Loucy (cell line): ENCODE measurements around the gene SORCS2.

Experiments
- H2AFZ ChIP-seq: fragments of 200-600 bp; sonication (generic); 2 replicates; pipeline ENCODE4 v1.6.0; 2016; ENCODE audit warnings: antibody characterized with exemption, mild to moderate bottlenecking, low read length, moderate library complexity
- H3F3A ChIP-seq: fragments of 200-600 bp; 2 replicates; pipeline ENCODE4 v1.6.0; 2016; ENCODE audit warnings: antibody characterized with exemption, low read depth, mild to moderate bottlenecking
- H3K27me3 ChIP-seq: fragments of 200-600 bp; sonication (generic); 2 replicates; pipeline ENCODE4 v1.6.1; 2014; ENCODE audit warnings: low read length, mild to moderate bottlenecking; ENCODE audit not compliant: insufficient read depth, poor library complexity, severe bottlenecking
- H3K36me3 ChIP-seq: fragments of 200-600 bp; sonication (generic); 2 replicates; pipeline ENCODE4 v1.6.1; 2016; ENCODE audit warnings: low read length; ENCODE audit not compliant: insufficient read depth
- H3K4me1 ChIP-seq: fragments of 200-600 bp; sonication (generic); 2 replicates; pipeline ENCODE4 v1.5.1; 2014; ENCODE audit warnings: low read length, mild to moderate bottlenecking; ENCODE audit not compliant: insufficient read depth, poor library complexity, severe bottlenecking
- H3K4me2 ChIP-seq: fragments of 200-600 bp; sonication (generic); 2 replicates; pipeline ENCODE4 v1.6.0; 2014; ENCODE audit warnings: antibody characterized with exemption, low read length, low read depth, mild to moderate bottlenecking; ENCODE audit not compliant: poor library complexity, severe bottlenecking
- H3K4me3 ChIP-seq: fragments of 200-600 bp; sonication (generic); 2 replicates; pipeline ENCODE4 v1.5.1; 2014; ENCODE audit warnings: low read length, mild to moderate bottlenecking, mixed read lengths; ENCODE audit not compliant: poor library complexity, severe bottlenecking
- H3K79me2 ChIP-seq: fragments of 200-600 bp; sonication (generic); 2 replicates; pipeline ENCODE4 v1.6.1; 2014; ENCODE audit warnings: low read length; ENCODE audit not compliant: insufficient read depth
- H3K9ac ChIP-seq: fragments of 200-600 bp; sonication (generic); 2 replicates; pipeline ENCODE4 v1.6.0; 2014; ENCODE audit warnings: mild to moderate bottlenecking, low read depth, low read length, moderate library complexity; ENCODE audit not compliant: poor library complexity, severe bottlenecking
- H3K9me2 ChIP-seq: fragments of 200-600 bp; sonication (generic); replicated peaks from 2 replicates; pipeline ENCODE4 v1.6.1; 2016; ENCODE audit warnings: low read depth, low read length, mixed read lengths
- H3K9me3 ChIP-seq: fragments of 200-600 bp; sonication (generic); 2 replicates; pipeline ENCODE4 v1.6.1; 2014; ENCODE audit warnings: mild to moderate bottlenecking, antibody characterized with exemption, low read length, low read depth; ENCODE audit not compliant: insufficient read depth
- H4K20me1 ChIP-seq: fragments of 200-600 bp; sonication (generic); 2 replicates; pipeline ENCODE4 v1.6.0; 2014; ENCODE audit warnings: antibody characterized with exemption, low read length, mild to moderate bottlenecking; ENCODE audit not compliant: insufficient read depth, poor library complexity, severe bottlenecking
- CTCF ChIP-seq: fragments of 200-600 bp; sonication (generic); conservative IDR thresholded peaks from 2 replicates; pipeline ENCODE4 v1.5.1; 2014; ENCODE audit warnings: mild to moderate bottlenecking, antibody characterized with exemption, low read length
- EZH2phosphoT487 ChIP-seq: fragments of 200-600 bp; IDR thresholded peaks from 2 replicates; pipeline ENCODE4 v1.6.1; 2018; ENCODE audit warnings: antibody characterized with exemption, mild to moderate bottlenecking, moderate library complexity, borderline replicate concordance

SORCS2 gene

GRCh38 chr4:7341491-7342222 is 149.3 kb downstream of the SORCS2 start:
- no peaks in the 10 kb centered on the region for H3K27me3 ChIP-seq
- peaks cover 13% of the 10 kb centered on the region; the same call in 1 of the 2 replicates for H3K9me3 ChIP-seq
- no peaks in the 10 kb centered on the region for H3K36me3 ChIP-seq
- no peaks in the 10 kb centered on the region for H3K9me2 ChIP-seq
- no peak overlapping the region for H3K4me2 ChIP-seq
- no peaks in the 10 kb centered on the region for H3K79me2 ChIP-seq
- TF ChIP-seq CTCF = no peak
- no peak for TF ChIP-seq EZH2phosphoT487
- no peak overlapping the region for H3K9ac ChIP-seq
- no peaks in the 10 kb centered on the region for H3K4me1 ChIP-seq
- no peak overlapping the region for H3K4me3 ChIP-seq
- no peaks in the 10 kb centered on the region for H4K20me1 ChIP-seq
- H2AFZ ChIP-seq = no peak overlapping the region
- H3F3A ChIP-seq = no peaks in the 10 kb centered on the region

GRCh38 chr4:7342223-7343080 is 150.1 kb downstream of the SORCS2 start:
- H3K27me3 ChIP-seq = no peaks in the 10 kb centered on the region
- H3K4me3 ChIP-seq = no peak overlapping the region
- H3K9ac ChIP-seq = no peak overlapping the region
- H3K9me3 ChIP-seq = peaks cover 13% of the 10 kb centered on the region; the same call in 1 of the 2 replicates
- no peaks in the 10 kb centered on the region for H3F3A ChIP-seq
- TF ChIP-seq CTCF (no peak), EZH2phosphoT487 (no peak)
- no peaks in the 10 kb centered on the region for H3K4me1 ChIP-seq
- no peaks in the 10 kb centered on the region for H3K9me2 ChIP-seq
- no peak overlapping the region for H2AFZ ChIP-seq
- H3K4me2 ChIP-seq = no peak overlapping the region
- H4K20me1 ChIP-seq = no peaks in the 10 kb centered on the region
- H3K36me3 ChIP-seq = no peaks in the 10 kb centered on the region
- no peaks in the 10 kb centered on the region for H3K79me2 ChIP-seq

GRCh38 chr4:7343081-7343655 is 150.8 kb downstream of the SORCS2 start:
- no peak overlapping the region for H3K9ac ChIP-seq
- no peaks in the 10 kb centered on the region for H3K9me2 ChIP-seq
- H3K9me3 ChIP-seq = peaks cover 13% of the 10 kb centered on the region; the same call in 1 of the 2 replicates
- TF ChIP-seq CTCF (no peak), EZH2phosphoT487 (no peak)
- no peaks in the 10 kb centered on the region for H3F3A ChIP-seq
- H2AFZ ChIP-seq = no peak overlapping the region
- H3K79me2 ChIP-seq = no peaks in the 10 kb centered on the region
- H3K4me2 ChIP-seq = no peak overlapping the region
- H3K27me3 ChIP-seq = no peaks in the 10 kb centered on the region
- H3K4me1 ChIP-seq = no peaks in the 10 kb centered on the region
- no peak overlapping the region for H3K4me3 ChIP-seq
- no peaks in the 10 kb centered on the region for H4K20me1 ChIP-seq
- no peaks in the 10 kb centered on the region for H3K36me3 ChIP-seq
